Skeletal muscle tissue (tissue), 4 donors: ENCODE results near the gene TUBA4A. TPM values are rescaled to one million over a fixed set of nuclear protein-coding genes. Genes with fewer than 3 reads are reported as not detected.

Source experiments
- H3K27ac ChIP-seq: one replicate; pipeline ENCODE4 v1.7.0; 2013; ENCODE audit warnings: mild to moderate bottlenecking, low read depth, low read length, inconsistent platforms
- H3K27me3 ChIP-seq, 3 donors: one replicate each; pipeline ENCODE4 v1.7.0; 2013; ENCODE audit warnings: low read length in 3 of 3; ENCODE audit not compliant: control insufficient read depth in 3 of 3, insufficient read depth in 3 of 3
- H3K36me3 ChIP-seq, 3 donors: one replicate each; pipeline ENCODE4 v1.7.0; 2013; ENCODE audit warnings: low read length in 3 of 3; ENCODE audit not compliant: control insufficient read depth in 3 of 3, insufficient read depth in 3 of 3
- H3K4me1 ChIP-seq, 3 donors: one replicate each; pipeline ENCODE4 v1.7.0; 2013; ENCODE audit warnings: low read length in 3 of 3, mild to moderate bottlenecking in 3 of 3; ENCODE audit not compliant: control insufficient read depth in 3 of 3, insufficient read depth in 3 of 3
- H3K4me3 ChIP-seq, 3 donors: one replicate each; pipeline ENCODE4 v1.7.0; 2013; ENCODE audit warnings: low read length in 3 of 3
- H3K9ac ChIP-seq, 3 donors: one replicate each; pipeline ENCODE4 v1.7.0; 2013; ENCODE audit warnings: low read length in 3 of 3, mild to moderate bottlenecking in 3 of 3, moderate library complexity in 2 of 3, low read depth in 1 of 3
- H3K9me3 ChIP-seq, 3 donors: one replicate each; pipeline ENCODE4 v1.7.0; 2013; ENCODE audit warnings: low read length in 3 of 3; ENCODE audit not compliant: control insufficient read depth in 3 of 3
- total RNA-seq: library from RNA; depleted of rRNA; stranded (reverse); fragments of >200 nt; gene quantifications from one replicate; pipeline ENCODE4 v1.2.3, GENCODE V29; 2014
- donor health status: Osteomylitis.

Gene TUBA4A
- total RNA-seq, 1 donor from 2014 or later, result 30.8 TPM

- H3K36me3 ChIP-seq, result peaks cover 51 to 68% (median 61%) of the 10 kb centered on the region in 3 donors
- no peaks in the 10 kb centered on the region for H3K9me3 ChIP-seq
- H3K27me3 ChIP-seq, result no peaks in the 10 kb centered on the region
- H3K27ac ChIP-seq, result peak overlapping the region; percentile 93
- no peak overlapping the region for H3K4me3 ChIP-seq
- peaks cover 32 to 49% (median 35%) of the 10 kb centered on the region in 3 donors for H3K4me1 ChIP-seq
- H3K9ac ChIP-seq, result peak overlapping the region in 1 of 3 donors; percentile 16
Measured at GRCh38 chr2:219216535-219216915, 37.2 kb downstream of the TUBA4A start.

GRCh38 chr2:219215871-219216534 lies 37.7 kb downstream of the TUBA4A start:
- H3K4me3 ChIP-seq, result no peak overlapping the region

GRCh38 chr2:219214786-219215185 lies 38.9 kb downstream of the TUBA4A start:
- Histone ChIP-seq H3K36me3 (peaks cover 50 to 67% (median 59%) of the 10 kb centered on the region in 3 donors), H3K27me3 (no peaks in the 10 kb centered on the region), H3K9me3 (no peaks in the 10 kb centered on the region), H3K4me3 (no peak overlapping the region), H3K9ac (no peak overlapping the region), H3K4me1 (peaks cover 27 to 38% (median 29%) of the 10 kb centered on the region in 3 donors), H3K27ac (no peak overlapping the region)

More at GRCh38 chr2:219215871-219216534, 37.7 kb downstream of the TUBA4A start:
- Histone ChIP-seq H3K9ac (no peak overlapping the region), H3K4me1 (peaks cover 32 to 49% (median 35%) of the 10 kb centered on the region in 3 donors), H3K36me3 (peaks cover 49 to 67% (median 59%) of the 10 kb centered on the region in 3 donors), H3K27ac (peak overlapping the region; percentile 93), H3K9me3 (no peaks in the 10 kb centered on the region), H3K27me3 (no peaks in the 10 kb centered on the region)

GRCh38 chr2:219214141-219214540 lies 39.6 kb downstream of the TUBA4A start:
- Histone ChIP-seq H3K4me1 (peaks cover 21 to 31% (median 23%) of the 10 kb centered on the region in 3 donors), H3K27me3 (no peaks in the 10 kb centered on the region), H3K9ac (no peak overlapping the region), H3K4me3 (no peak overlapping the region), H3K36me3 (peaks cover 55 to 72% (median 64%) of the 10 kb centered on the region in 3 donors), H3K27ac (no peak overlapping the region), H3K9me3 (no peaks in the 10 kb centered on the region)

- peaks cover 16 to 27% (median 21%) of the 10 kb centered on the region in 3 donors for H3K4me1 ChIP-seq
- H3K27me3 ChIP-seq, result no peaks in the 10 kb centered on the region
- peaks cover 60 to 77% (median 69%) of the 10 kb centered on the region in 3 donors for H3K36me3 ChIP-seq
- peak overlapping the region in 1 of 3 donors; percentile 40 for H3K9ac ChIP-seq
- H3K27ac ChIP-seq, result no peak overlapping the region
- H3K4me3 ChIP-seq, result no peak overlapping the region
- H3K9me3 ChIP-seq, result no peaks in the 10 kb centered on the region
Measured at GRCh38 chr2:219213486-219214071, 40.1 kb downstream of the TUBA4A start.

- H3K27ac ChIP-seq, result no peak overlapping the region
- H3K4me1 ChIP-seq, result peaks cover 16 to 25% (median 20%) of the 10 kb centered on the region in 3 donors
- H3K9ac ChIP-seq, result no peak overlapping the region
- H3K27me3 ChIP-seq, result no peaks in the 10 kb centered on the region
- no peak overlapping the region for H3K4me3 ChIP-seq
- H3K36me3 ChIP-seq, result peaks cover 65 to 83% (median 74%) of the 10 kb centered on the region in 3 donors
- H3K9me3 ChIP-seq, result no peaks in the 10 kb centered on the region
Measured at GRCh38 chr2:219213026-219213415, 40.7 kb downstream of the TUBA4A start.

- H3K9me3 ChIP-seq, result no peaks in the 10 kb centered on the region
- peaks cover 16 to 21% (median 17%) of the 10 kb centered on the region in 3 donors for H3K4me1 ChIP-seq
- no peaks in the 10 kb centered on the region for H3K27me3 ChIP-seq
- no peak overlapping the region for H3K4me3 ChIP-seq
- no peak overlapping the region for H3K27ac ChIP-seq
- peaks cover 62 to 74% (median 72%) of the 10 kb centered on the region in 3 donors for H3K36me3 ChIP-seq
- H3K9ac ChIP-seq, result no peak overlapping the region
Measured at GRCh38 chr2:219210886-219211362, 42.8 kb downstream of the TUBA4A start.

- no peak overlapping the region for H3K9ac ChIP-seq
- H3K27ac ChIP-seq, result no peak overlapping the region
- H3K36me3 ChIP-seq, result peaks cover 58 to 68% (median 66%) of the 10 kb centered on the region in 3 donors
- no peaks in the 10 kb centered on the region for H3K27me3 ChIP-seq
- no peak overlapping the region for H3K4me3 ChIP-seq
- H3K9me3 ChIP-seq, result no peaks in the 10 kb centered on the region
- peaks cover 17 to 20% (median 18%) of the 10 kb centered on the region in 3 donors for H3K4me1 ChIP-seq
Measured at GRCh38 chr2:219210196-219210885, 43.4 kb downstream of the TUBA4A start.

- H3K27ac ChIP-seq, result no peak overlapping the region
- peaks cover 17 to 20% (median 18%) of the 10 kb centered on the region in 3 donors for H3K4me1 ChIP-seq
- no peak overlapping the region for H3K4me3 ChIP-seq
- peaks cover 53 to 60% (median 58%) of the 10 kb centered on the region in 3 donors for H3K36me3 ChIP-seq
- H3K9ac ChIP-seq, result no peak overlapping the region
- H3K9me3 ChIP-seq, result no peaks in the 10 kb centered on the region
- no peaks in the 10 kb centered on the region for H3K27me3 ChIP-seq
Measured at GRCh38 chr2:219209236-219210195, 44.2 kb downstream of the TUBA4A start.
